ENCODE results near the gene HEATR5B.

The HEATR5B gene

DNA sequence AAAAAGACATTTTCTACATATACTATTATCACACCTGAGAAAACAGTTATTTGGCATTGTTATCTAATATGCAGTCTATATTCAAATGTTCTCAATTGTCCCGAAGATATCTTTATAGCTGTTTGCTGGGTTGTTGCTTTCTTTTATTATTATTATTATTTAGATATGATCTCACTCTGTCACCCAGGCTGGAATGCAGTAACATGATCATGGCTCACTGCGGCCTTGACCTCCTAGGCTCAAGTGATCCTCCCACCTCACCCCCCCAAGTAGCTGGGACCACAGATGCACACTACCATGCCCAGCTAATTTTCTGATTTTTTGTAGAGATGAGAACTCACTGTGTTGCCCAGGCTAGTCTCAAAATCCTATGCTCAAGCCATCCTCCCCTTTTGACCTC lies 20.0 kb upstream of the HEATR5B start:
- H4K20me1 ChIP-seq (ENCODE audit: control insufficient read depth, insufficient read depth, low read depth, low read length) = no peaks in the 10 kb centered on the region
- no peaks in the 10 kb centered on the region for H3K79me2 ChIP-seq (ENCODE audit: control insufficient read depth, low read length)
- peaks cover 24% of the 10 kb centered on the region for H3K36me3 ChIP-seq (ENCODE audit: control insufficient read depth, low read length)
- H3K9me2 ChIP-seq (replicated peaks; ENCODE audit: control insufficient read depth, low read length) = no peaks in the 10 kb centered on the region
- H3K4me2 ChIP-seq (ENCODE audit: low read length) = no peak overlapping the region
- no peak for TF ChIP-seq EZH2phosphoT487 (IDR thresholded peaks at IDR 0.05; ENCODE audit: borderline replicate concordance, low read length)
- TF ChIP-seq, protein P1, sequence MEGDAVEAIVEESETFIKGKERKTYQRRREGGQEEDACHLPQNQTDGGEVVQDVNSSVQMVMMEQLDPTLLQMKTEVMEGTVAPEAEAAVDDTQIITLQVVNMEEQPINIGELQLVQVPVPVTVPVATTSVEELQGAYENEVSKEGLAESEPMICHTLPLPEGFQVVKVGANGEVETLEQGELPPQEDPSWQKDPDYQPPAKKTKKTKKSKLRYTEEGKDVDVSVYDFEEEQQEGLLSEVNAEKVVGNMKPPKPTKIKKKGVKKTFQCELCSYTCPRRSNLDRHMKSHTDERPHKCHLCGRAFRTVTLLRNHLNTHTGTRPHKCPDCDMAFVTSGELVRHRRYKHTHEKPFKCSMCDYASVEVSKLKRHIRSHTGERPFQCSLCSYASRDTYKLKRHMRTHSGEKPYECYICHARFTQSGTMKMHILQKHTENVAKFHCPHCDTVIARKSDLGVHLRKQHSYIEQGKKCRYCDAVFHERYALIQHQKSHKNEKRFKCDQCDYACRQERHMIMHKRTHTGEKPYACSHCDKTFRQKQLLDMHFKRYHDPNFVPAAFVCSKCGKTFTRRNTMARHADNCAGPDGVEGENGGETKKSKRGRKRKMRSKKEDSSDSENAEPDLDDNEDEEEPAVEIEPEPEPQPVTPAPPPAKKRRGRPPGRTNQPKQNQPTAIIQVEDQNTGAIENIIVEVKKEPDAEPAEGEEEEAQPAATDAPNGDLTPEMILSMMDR (IDR thresholded peaks at IDR 0.05; ENCODE audit: low read depth, low read length, poor library complexity, severe bottlenecking) = no peak
- H3K27me3 ChIP-seq (ENCODE audit: control insufficient read depth, low read length) = no peaks in the 10 kb centered on the region
- H3K4me1 ChIP-seq (ENCODE audit: control insufficient read depth, low read length) = no peaks in the 10 kb centered on the region
- H3K4me3 ChIP-seq (ENCODE audit: low read length) = no peak overlapping the region
- H3K9me3 ChIP-seq (ENCODE audit: control insufficient read depth, insufficient read depth, low read length) = no peaks in the 10 kb centered on the region
- H3K27ac ChIP-seq (ENCODE audit: low read depth, low read length) = no peak overlapping the region
- no peaks in the 10 kb centered on the region for H3F3A ChIP-seq (ENCODE audit: control insufficient read depth, insufficient read depth)

DNA sequence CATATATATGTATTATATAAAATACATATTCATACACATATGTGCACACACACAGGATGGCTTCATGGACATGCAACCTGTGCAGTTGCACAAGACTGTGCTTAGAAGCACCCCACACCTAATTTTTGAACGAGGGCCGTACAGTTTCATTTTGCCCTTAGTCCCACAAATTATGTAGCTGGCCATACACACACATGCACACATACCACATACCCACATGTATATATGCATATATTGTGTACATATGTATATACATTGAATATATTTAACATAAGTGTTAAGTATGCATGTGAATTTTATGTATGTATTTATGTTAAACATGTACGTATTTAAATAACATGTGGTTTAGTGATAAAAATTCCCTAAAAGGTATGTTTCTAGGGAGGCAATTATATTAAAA lies 18.4 kb upstream of the HEATR5B start:
- Histone ChIP-seq H3K79me2 (ENCODE audit: control insufficient read depth, low read length) (no peaks in the 10 kb centered on the region), H3K4me2 (ENCODE audit: low read length) (no peak overlapping the region), H3K9me2 (replicated peaks; ENCODE audit: control insufficient read depth, low read length) (no peaks in the 10 kb centered on the region), H3K4me3 (ENCODE audit: low read length) (no peak overlapping the region), H3K27me3 (ENCODE audit: control insufficient read depth, low read length) (no peaks in the 10 kb centered on the region), H3K9me3 (ENCODE audit: control insufficient read depth, insufficient read depth, low read length) (no peaks in the 10 kb centered on the region), H3K36me3 (ENCODE audit: control insufficient read depth, low read length) (peaks cover 25% of the 10 kb centered on the region), H3F3A (ENCODE audit: control insufficient read depth, insufficient read depth) (no peaks in the 10 kb centered on the region), H3K4me1 (ENCODE audit: control insufficient read depth, low read length) (no peaks in the 10 kb centered on the region), H4K20me1 (ENCODE audit: control insufficient read depth, insufficient read depth, low read depth, low read length) (no peaks in the 10 kb centered on the region), H3K27ac (ENCODE audit: low read depth, low read length) (no peak overlapping the region)
- TF ChIP-seq, protein P1 (IDR thresholded peaks at IDR 0.05; ENCODE audit: low read depth, low read length, poor library complexity, severe bottlenecking) = no peak
- no peak for TF ChIP-seq EZH2phosphoT487 (IDR thresholded peaks at IDR 0.05; ENCODE audit: borderline replicate concordance, low read length)

DNA sequence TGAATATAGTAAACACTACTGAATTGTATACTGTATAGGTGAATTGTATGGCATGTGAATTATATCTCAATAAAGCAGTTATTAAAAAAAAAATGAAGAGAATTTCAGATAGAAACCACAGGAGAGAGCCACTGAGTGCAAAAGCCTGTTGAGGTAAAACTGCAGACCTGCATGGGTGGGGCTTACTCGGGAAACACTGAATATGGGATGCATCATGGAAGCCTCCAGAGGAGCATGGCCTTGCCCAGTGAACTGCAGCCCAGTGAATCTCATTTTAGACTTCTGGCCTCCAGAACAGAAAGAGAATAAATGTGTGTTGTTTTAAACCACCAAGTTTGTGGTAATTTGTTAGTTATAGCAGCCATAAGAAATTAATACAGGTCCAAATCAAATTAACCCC lies 15.9 kb upstream of the HEATR5B start:
- Histone ChIP-seq H3K36me3 (ENCODE audit: control insufficient read depth, low read length) (peaks cover 43% of the 10 kb centered on the region), H3K9me3 (ENCODE audit: control insufficient read depth, insufficient read depth, low read length) (no peaks in the 10 kb centered on the region)

More for the DNA sequence above, 15.9 kb upstream of the HEATR5B start:
- H4K20me1 ChIP-seq (ENCODE audit: control insufficient read depth, insufficient read depth, low read depth, low read length) = no peaks in the 10 kb centered on the region
- H3K9me2 ChIP-seq (replicated peaks; ENCODE audit: control insufficient read depth, low read length) = no peaks in the 10 kb centered on the region
- H3K4me1 ChIP-seq (ENCODE audit: control insufficient read depth, low read length) = no peaks in the 10 kb centered on the region
- H3K27me3 ChIP-seq (ENCODE audit: control insufficient read depth, low read length) = no peaks in the 10 kb centered on the region
- TF ChIP-seq, protein P1 (IDR thresholded peaks at IDR 0.05; ENCODE audit: low read depth, low read length, poor library complexity, severe bottlenecking) = no peak
- TF ChIP-seq EZH2phosphoT487 (IDR thresholded peaks at IDR 0.05; ENCODE audit: borderline replicate concordance, low read length) = no peak
- H3K27ac ChIP-seq (ENCODE audit: low read depth, low read length) = no peak overlapping the region
- no peaks in the 10 kb centered on the region for H3F3A ChIP-seq (ENCODE audit: control insufficient read depth, insufficient read depth)
- no peak overlapping the region for H3K4me2 ChIP-seq (ENCODE audit: low read length)
- H3K4me3 ChIP-seq (ENCODE audit: low read length) = no peak overlapping the region
- no peaks in the 10 kb centered on the region for H3K79me2 ChIP-seq (ENCODE audit: control insufficient read depth, low read length)
